HG03025 (cell line): ENCODE data around the gene ZBTB12.
"Not testable (repeated sequence)": the region's sequence is repeated elsewhere in the genome, so short reads cannot be mapped to it uniquely, and the experiment has no call there.

ENCODE experiments used
- ATAC-seq: cut with Tn5 transposase; IDR thresholded peaks from one replicate; pipeline ENCODE4 v1.9.1; 2021; ENCODE audit warnings: mild to moderate bottlenecking, moderate library complexity; ENCODE audit not compliant: unreplicated experiment, low FRiP score

Gene ZBTB12

DNA sequence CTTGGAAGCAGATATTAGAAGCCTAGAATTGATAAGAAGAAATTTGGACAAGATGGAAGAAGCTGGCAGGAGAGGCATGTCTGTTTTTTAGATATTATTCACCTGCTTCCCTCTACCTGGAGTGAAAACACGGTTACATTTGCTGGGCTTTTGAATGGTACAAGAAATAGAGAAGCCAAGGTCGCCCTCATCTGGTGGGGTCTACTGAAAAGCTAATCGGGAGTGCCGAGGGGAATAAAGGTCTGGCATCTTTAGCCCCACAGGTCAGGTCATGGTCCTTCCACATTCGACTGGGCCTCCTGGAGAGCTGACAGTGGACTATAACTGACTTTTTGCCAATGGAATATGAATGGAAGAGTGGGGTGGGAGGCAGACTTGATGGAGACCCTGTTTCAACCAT, 21.1 kb upstream of the ZBTB12 start:
- no peak for ATAC-seq

DNA sequence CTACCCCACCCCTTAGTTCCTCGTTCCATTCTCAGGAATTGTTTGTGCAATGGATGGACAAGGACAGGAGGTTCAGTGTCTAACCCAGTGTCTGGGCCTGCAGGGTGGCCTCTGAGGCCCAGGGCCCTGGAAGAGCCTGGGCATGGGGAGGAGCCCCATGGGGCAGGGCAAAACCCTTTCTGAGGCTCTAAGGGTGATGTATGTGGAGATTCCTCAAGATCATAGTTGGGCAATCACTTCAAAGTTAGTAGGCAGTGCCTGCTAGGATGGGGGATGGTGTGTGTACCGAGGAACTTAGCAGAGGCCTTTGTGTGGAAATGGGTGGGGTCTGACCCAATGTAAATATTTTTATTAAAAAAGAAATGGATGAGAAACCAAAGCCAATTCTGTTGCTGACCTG, 18.9 kb upstream of the ZBTB12 start:
- ATAC-seq: no peak

- ATAC-seq: no peak
These were observed 17.9 kb upstream of the ZBTB12 start for GRCh38 chr6:31919624-31920303.

DNA sequence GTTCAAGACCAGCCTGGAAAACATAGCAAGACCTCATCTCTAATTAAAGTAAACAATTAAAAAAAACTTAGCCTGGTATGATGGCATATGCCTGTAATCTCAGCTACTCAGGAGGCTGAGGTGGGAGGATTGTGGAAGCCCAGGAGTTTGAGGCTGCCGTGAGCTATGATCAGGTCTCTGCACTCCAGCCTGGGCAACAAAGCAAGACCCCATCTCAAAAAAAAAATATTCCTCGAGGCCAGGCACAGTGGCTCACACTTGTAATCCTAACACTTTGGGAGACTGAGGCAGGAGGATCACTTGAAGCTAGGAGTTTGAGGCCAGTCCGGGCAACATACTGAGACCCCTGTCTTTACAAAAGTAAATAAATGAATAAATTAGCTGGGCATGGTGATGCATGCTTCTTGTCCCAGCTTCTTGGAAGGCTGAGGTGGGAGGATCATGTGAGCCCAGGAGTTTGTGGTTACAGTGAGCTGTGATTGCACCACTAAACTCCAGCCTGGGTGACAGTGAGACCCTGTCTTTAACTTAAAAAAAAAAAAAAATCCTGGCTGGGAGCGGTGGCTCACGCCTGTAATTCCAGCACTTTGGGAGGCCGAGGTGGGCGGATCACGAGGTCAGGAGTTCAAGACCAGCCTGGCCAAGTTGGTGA, 16.3 kb upstream of the ZBTB12 start:
- ATAC-seq: no peak

DNA sequence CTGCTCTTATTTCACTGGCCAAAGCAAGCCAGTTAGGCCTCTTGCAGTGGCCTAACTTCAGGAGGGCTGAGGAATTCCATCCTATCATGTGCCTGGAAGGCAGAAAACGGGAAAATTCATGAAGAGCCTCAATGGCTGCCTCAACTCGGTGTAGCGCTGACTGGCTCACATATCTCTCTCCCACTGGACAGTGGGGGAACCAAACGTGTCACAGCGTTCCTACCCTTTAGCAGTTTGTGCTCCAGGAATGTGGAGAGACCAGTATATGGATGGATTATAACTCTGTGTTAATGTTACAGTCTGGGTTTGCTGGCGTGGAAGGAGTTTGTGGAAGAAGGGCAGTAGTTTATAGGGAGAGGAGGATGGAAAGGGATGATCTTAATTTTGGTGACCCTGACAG, 13.9 kb upstream of the ZBTB12 start:
- ATAC-seq: no peak

- no peak for ATAC-seq
These were observed 13.5 kb upstream of the ZBTB12 start for GRCh38 chr6:31915351-31915750.

- ATAC-seq: no peak
These were observed 10.1 kb upstream of the ZBTB12 start for GRCh38 chr6:31911826-31912585.

DNA sequence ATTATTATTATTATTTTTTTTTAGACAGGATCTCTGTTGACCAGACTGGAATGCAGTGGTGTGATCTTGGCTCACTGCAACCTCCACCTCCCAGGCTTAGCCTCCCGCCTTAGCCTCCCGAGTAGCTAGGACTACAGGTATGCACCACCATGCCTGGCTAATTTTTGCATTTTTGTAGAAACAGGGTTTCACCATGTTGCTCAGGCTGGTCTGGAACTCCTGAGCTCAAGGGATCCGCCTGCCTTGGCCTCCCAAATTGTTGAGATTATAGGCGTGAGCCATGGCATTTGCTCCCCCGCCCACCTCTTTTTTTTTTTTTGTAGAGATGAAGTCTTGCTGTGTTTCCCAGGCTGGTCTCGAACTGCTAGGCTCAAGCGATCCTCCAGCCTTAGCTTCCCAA, 7.4 kb upstream of the ZBTB12 start:
- not testable (repeated sequence) for ATAC-seq

DNA sequence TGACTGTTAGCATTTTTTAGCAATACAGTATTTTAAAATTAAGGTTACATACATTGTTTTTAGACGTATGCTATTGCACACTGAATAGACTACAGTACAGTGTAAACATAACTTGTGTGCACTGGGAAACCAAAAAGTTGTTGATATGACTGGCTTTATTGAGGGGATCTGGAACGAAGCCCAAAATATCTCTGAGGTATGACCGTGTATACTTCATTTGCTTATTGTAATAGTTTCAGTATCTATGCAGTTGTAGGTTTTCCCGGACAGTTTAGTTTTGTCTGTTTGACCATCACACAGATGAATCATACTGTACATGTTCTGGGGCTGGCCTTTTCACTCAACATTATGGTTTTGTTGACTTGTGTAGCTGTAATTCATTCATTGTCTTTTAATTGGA, 6.9 kb upstream of the ZBTB12 start:
- no peak for ATAC-seq

DNA sequence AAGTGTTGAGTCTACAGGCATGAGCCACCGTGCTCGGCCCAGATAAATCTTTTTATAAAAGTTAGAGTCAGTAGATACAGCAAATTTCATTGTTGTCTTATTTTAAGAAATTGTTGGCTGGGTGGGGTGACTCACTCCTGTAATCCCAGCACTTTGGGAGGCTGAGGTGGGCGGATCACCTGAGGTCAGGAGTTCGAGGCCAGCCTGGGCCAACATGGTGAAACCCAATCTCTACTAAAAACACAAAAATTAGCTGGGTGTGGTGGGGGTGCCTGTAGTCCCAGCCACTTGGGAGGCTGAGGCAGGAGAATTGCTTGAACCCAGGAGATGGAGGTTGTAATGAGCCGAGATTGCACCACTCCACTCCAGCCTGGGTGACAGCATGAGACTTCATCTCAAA, 6.4 kb upstream of the ZBTB12 start:
- not testable (repeated sequence) for ATAC-seq

DNA sequence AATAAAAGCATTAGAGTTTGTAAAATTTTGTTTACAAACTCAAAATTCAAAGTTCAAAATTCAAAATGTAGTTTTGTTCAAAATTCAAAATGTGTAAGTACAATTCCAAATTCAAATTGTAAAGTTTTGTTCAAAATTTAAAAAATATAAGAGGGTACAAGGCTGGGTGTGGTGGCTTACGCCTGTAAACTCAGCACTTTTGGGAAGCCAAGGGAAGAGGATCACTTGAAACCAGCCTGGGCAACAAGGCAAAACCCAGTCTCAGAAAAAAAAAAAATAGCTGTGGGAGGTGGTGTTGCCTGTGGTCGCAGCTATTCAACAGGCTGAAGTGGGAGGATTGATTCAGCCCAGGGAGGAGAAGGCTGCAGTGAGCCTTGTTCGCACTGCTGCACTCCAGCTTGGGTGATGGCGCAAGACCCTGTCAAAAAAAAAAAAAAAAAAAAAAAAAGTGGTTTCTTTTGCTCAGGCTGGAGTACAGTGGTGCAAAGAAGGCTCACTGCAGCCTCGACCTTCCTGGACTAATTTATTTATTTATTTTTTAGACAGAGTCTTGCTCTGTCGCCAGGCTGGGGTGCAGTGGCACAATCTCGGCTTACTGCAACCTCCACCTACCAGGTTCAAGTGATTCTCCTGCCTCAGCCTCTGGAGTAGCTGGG, 5.4 kb upstream of the ZBTB12 start:
- no peak for ATAC-seq

DNA sequence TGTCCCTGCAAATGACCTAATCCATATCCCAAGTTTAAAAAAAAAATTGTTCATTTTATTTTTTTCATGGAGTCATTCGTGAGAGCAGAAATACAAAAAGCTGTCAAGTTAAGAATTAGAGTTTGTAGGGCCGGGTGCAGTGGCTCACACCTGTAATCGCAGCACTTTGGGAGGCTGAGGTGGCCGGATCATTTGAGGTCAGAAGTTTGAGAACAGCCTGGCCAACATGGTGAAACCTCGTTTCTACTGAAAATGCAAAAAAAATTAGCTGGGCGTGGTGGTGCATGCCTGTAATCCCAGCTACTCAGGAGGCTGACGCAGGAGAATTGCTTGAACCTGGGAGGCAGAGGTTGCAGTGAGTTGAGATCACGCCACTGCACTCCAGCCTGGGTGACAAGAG, 4.8 kb upstream of the ZBTB12 start:
- not testable (repeated sequence) for ATAC-seq

DNA sequence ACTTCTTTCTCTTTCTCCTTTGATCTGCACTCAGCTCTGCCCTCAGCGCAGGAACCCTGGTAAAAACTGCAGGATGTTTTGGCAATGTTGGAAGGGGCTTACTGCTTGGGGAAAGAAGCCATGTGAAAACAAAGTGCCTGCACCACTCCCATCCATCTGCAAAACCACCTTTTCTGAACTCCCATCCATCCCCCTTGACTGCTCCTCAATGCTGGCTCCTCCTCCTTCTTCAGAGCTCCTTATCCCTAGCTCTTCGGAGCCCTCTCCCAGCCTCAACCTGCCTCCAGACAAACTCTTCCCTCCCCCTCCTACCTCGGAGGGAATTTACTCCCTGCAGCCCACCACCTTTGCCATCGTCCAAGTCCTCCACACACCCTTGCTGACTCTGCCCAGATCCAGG, 4.2 kb upstream of the ZBTB12 start:
- no peak for ATAC-seq

DNA sequence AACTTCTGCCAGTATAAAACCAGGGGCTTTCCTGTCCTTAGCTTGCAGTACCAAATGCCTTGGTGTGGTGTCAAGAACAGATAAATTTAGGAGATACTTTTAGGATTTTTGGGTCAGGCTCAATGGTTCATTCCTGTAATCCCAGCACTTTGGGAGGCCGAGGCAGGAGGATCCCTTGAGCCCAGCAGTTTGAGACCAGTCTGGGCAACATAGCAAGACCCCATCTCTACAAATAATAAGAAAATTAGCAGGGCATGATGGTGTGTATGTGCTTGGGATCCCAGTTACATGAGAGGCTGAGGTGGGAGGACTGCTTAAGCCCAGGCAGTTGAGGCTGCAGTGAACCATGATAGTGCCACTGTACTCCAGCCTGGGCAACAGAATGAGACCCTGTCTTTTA, 3.2 kb upstream of the ZBTB12 start:
- ATAC-seq: no peak

DNA sequence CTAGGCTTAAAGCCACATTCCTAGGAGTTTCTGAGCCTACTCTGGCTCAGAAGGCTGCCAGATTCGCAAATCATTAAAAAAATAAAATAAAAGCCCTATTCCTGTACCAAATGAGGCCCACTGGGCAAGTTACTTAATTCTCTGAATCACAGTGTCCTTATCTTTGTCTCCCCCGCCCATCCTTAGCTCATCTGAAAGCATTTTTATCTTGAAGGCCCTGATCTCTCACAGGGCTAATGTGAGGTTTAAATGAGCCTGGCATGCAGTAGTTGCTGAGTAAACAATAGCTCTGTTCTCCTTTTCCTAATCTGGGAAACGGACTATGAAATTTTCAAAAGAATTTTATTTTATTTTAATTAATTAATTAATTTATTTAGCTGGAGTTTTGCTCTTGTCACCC, 2.1 kb upstream of the ZBTB12 start:
- ATAC-seq: no peak

DNA sequence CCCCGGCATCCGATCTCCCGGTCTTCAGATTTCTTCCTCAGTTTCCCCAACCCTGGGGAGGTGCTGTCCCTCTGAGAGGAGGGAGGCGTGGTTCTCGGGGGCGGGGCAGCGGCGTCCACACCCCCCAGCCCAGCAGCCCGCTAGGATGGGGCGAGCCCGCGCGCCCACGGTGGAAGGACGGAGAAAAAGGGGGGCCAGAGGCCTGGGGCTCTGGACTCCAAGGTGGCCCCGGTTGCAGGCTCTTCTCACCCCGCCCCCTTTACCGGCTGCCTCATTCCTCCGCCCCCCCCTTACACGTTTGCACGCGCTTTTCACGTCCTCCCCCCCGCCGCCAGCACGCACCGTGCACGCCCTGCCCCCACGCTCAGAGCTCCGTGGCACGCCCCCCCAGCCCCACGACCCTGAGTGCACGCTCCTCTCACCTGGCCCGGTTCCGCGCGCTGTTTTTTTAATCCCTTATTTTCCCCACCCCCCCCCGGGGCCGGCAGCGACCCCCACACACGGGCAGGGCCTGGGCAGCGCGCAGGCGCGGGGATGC, 402 bp downstream of the ZBTB12 start:
- ATAC-seq: no peak

GRCh38 chr6:31900917-31901414, 920 bp downstream of the ZBTB12 start:
- ATAC-seq: no peak

- no peak for ATAC-seq
These were observed 1.8 kb downstream of the ZBTB12 start for GRCh38 chr6:31899882-31900722.

GRCh38 chr6:31899215-31899614, 2.7 kb downstream of the ZBTB12 start:
- no peak for ATAC-seq
